ENCODE measurements around the gene KLHL14. TPM values are rescaled to one million over a fixed set of nuclear protein-coding genes. Genes with fewer than 3 reads are reported as not detected.

Gene KLHL14
- total and polyA plus RNA-seq, 2 experiments from 2014 or later = 0.44 to 1.9 TPM

DNA sequence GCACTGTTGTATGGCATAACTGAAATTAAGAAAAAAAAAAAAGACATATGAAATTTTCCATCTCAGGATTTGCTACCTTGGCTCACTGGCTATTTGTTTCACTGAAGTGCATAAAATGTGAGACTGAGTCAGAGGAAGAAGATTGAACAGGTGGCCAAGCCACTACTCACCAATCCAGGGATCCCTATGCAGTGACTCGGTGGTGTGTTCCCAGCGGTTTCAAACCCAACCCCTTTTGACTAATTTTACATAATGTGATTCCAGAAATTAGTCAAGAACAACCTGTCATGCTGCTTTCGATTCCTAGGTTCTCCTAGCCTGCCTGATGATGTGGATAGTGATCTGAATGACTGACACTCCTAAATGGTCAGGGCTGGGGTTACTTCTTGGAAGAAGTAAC, 77.3 kb downstream of the KLHL14 start:
- Histone ChIP-seq H3K4me3 (no peak overlapping the region), H3K79me2 (replicated peaks; ENCODE audit: insufficient read depth) (no peaks in the 10 kb centered on the region), H3K4me1 (ENCODE audit: insufficient read depth) (peaks cover 5% of the 10 kb centered on the region; the same call in 1 of the 2 replicates), H3K27ac (ENCODE audit: low read depth) (no peak overlapping the region), H3F3A (replicated peaks; ENCODE audit: low read depth) (no peaks in the 10 kb centered on the region), H3K9me2 (ENCODE audit: insufficient read depth) (no peaks in the 10 kb centered on the region), H2AFZ (no peak overlapping the region), H3K27me3 (ENCODE audit: insufficient read depth) (no peaks in the 10 kb centered on the region), H4K20me1 (replicated peaks; ENCODE audit: insufficient read depth) (no peaks in the 10 kb centered on the region), H3K4me2 (no peak overlapping the region), H3K36me3 (ENCODE audit: insufficient read depth) (no peaks in the 10 kb centered on the region)
- Mint-ChIP-seq H3K9me3 (no peaks in the 10 kb centered on the region), H3K4me3 (no peak overlapping the region), H3K4me1 (peaks cover 8% of the 10 kb centered on the region; the same call in 2 of the 3 replicates), H3K27ac (no peak overlapping the region), H3K36me3 (ENCODE audit: low read depth) (no peaks in the 10 kb centered on the region), H3K27me3 (ENCODE audit: insufficient read depth, low read depth, poor library complexity) (peaks cover 2% of the 10 kb centered on the region)
- ATAC-seq (no peak), DNase-seq (ENCODE audit: low spot score) (no peak)
- no peak for TF ChIP-seq EZH2 (IDR thresholded peaks at IDR 0.05; ENCODE audit: low read depth, unreplicated experiment)
- TF ChIP-seq EZH2phosphoT487 (IDR thresholded peaks at IDR 0.05; ENCODE audit: unreplicated experiment) = no peak
- TF ChIP-seq POLR2AphosphoS5 (IDR thresholded peaks at IDR 0.05; ENCODE audit: low read depth) = no peak
- TF ChIP-seq ZNF114 (CRISPR knock-in tag; IDR thresholded peaks at IDR 0.05) = no peak
- TF ChIP-seq, protein P1, sequence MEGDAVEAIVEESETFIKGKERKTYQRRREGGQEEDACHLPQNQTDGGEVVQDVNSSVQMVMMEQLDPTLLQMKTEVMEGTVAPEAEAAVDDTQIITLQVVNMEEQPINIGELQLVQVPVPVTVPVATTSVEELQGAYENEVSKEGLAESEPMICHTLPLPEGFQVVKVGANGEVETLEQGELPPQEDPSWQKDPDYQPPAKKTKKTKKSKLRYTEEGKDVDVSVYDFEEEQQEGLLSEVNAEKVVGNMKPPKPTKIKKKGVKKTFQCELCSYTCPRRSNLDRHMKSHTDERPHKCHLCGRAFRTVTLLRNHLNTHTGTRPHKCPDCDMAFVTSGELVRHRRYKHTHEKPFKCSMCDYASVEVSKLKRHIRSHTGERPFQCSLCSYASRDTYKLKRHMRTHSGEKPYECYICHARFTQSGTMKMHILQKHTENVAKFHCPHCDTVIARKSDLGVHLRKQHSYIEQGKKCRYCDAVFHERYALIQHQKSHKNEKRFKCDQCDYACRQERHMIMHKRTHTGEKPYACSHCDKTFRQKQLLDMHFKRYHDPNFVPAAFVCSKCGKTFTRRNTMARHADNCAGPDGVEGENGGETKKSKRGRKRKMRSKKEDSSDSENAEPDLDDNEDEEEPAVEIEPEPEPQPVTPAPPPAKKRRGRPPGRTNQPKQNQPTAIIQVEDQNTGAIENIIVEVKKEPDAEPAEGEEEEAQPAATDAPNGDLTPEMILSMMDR (conservative IDR thresholded peaks at IDR 0.05; ENCODE audit: low read depth in 2 of 2) = no peak

DNA sequence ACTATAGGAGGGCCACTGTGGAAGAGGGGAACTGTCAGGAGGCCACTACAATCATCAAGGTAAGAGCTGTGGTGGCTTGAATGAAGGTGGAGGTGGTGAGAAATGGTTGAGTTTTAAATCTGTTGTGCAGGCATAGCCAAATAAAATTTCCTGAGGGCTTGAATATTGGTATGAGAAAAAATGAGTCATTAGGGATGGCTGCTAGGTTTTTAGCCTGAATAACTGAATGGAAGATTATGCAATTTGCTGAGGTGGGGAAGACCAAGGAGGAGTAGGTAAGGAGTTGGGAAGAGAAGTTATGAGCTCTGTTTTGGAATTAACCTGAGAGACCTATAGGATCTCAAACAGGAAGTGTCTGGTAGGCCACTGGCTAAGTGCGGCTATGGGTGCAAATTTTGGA, 84.0 kb downstream of the KLHL14 start:
- Mint-ChIP-seq H3K9me3 (no peaks in the 10 kb centered on the region), H3K4me1 (no peaks in the 10 kb centered on the region; the same call in 2 of the 3 replicates), H3K4me3 (no peak overlapping the region), H3K27me3 (ENCODE audit: insufficient read depth, low read depth, poor library complexity) (no peaks in the 10 kb centered on the region), H3K36me3 (ENCODE audit: low read depth) (no peaks in the 10 kb centered on the region), H3K27ac (no peak overlapping the region)
- Histone ChIP-seq H4K20me1 (replicated peaks; ENCODE audit: insufficient read depth) (no peaks in the 10 kb centered on the region), H3K27ac (ENCODE audit: low read depth) (no peak overlapping the region), H3K36me3 (ENCODE audit: insufficient read depth) (no peaks in the 10 kb centered on the region), H3F3A (replicated peaks; ENCODE audit: low read depth) (no peaks in the 10 kb centered on the region), H3K27me3 (ENCODE audit: insufficient read depth) (no peaks in the 10 kb centered on the region), H3K4me2 (no peak overlapping the region), H3K79me2 (replicated peaks; ENCODE audit: insufficient read depth) (no peaks in the 10 kb centered on the region), H2AFZ (no peak overlapping the region), H3K9me2 (ENCODE audit: insufficient read depth) (0 out of 2 replicates have a peak, but pooled peaks cover 3% of the 10 kb centered on the region), H3K4me1 (ENCODE audit: insufficient read depth) (no peaks in the 10 kb centered on the region), H3K4me3 (no peak overlapping the region)
- no peak for ATAC-seq
- DNase-seq (ENCODE audit: low spot score) = no peak
- TF ChIP-seq STAT1 (IDR thresholded peaks at IDR 0.05; ENCODE audit: unreplicated experiment) = no peak
- TF ChIP-seq, protein P2, sequence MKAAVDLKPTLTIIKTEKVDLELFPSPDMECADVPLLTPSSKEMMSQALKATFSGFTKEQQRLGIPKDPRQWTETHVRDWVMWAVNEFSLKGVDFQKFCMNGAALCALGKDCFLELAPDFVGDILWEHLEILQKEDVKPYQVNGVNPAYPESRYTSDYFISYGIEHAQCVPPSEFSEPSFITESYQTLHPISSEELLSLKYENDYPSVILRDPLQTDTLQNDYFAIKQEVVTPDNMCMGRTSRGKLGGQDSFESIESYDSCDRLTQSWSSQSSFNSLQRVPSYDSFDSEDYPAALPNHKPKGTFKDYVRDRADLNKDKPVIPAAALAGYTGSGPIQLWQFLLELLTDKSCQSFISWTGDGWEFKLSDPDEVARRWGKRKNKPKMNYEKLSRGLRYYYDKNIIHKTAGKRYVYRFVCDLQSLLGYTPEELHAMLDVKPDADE (IDR thresholded peaks at IDR 0.05) = no peak
- TF ChIP-seq, protein P3, sequence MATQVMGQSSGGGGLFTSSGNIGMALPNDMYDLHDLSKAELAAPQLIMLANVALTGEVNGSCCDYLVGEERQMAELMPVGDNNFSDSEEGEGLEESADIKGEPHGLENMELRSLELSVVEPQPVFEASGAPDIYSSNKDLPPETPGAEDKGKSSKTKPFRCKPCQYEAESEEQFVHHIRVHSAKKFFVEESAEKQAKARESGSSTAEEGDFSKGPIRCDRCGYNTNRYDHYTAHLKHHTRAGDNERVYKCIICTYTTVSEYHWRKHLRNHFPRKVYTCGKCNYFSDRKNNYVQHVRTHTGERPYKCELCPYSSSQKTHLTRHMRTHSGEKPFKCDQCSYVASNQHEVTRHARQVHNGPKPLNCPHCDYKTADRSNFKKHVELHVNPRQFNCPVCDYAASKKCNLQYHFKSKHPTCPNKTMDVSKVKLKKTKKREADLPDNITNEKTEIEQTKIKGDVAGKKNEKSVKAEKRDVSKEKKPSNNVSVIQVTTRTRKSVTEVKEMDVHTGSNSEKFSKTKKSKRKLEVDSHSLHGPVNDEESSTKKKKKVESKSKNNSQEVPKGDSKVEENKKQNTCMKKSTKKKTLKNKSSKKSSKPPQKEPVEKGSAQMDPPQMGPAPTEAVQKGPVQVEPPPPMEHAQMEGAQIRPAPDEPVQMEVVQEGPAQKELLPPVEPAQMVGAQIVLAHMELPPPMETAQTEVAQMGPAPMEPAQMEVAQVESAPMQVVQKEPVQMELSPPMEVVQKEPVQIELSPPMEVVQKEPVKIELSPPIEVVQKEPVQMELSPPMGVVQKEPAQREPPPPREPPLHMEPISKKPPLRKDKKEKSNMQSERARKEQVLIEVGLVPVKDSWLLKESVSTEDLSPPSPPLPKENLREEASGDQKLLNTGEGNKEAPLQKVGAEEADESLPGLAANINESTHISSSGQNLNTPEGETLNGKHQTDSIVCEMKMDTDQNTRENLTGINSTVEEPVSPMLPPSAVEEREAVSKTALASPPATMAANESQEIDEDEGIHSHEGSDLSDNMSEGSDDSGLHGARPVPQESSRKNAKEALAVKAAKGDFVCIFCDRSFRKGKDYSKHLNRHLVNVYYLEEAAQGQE (IDR thresholded peaks at IDR 0.05; ENCODE audit: unreplicated experiment) = no peak
- no peak for TF ChIP-seq ZNF331 (CRISPR knock-in tag; IDR thresholded peaks at IDR 0.05; ENCODE audit: low read depth)
- no peak for TF ChIP-seq POLR2AphosphoS5 (IDR thresholded peaks at IDR 0.05; ENCODE audit: low read depth)
- TF ChIP-seq, protein P1 (conservative IDR thresholded peaks at IDR 0.05; ENCODE audit: low read depth in 2 of 2) = no peak
- TF ChIP-seq CREB1 (CRISPR knock-in tag; IDR thresholded peaks at IDR 0.05; ENCODE audit: low read depth) = no peak
- no peak for TF ChIP-seq EZH2 (IDR thresholded peaks at IDR 0.05; ENCODE audit: low read depth, unreplicated experiment)

Data from GM23338 (cell line).